ENCODE measurements around the gene GALNT13. TPM values are rescaled to one million over a fixed set of nuclear protein-coding genes. Genes with fewer than 3 reads are reported as not detected.
"Not testable (repeated sequence)": the region's sequence is repeated elsewhere in the genome, so short reads cannot be mapped to it uniquely, and the experiment has no call there.

GALNT13 gene
- total RNA-seq, 1 donor from 2014 or later, result 2.5 TPM

DNA sequence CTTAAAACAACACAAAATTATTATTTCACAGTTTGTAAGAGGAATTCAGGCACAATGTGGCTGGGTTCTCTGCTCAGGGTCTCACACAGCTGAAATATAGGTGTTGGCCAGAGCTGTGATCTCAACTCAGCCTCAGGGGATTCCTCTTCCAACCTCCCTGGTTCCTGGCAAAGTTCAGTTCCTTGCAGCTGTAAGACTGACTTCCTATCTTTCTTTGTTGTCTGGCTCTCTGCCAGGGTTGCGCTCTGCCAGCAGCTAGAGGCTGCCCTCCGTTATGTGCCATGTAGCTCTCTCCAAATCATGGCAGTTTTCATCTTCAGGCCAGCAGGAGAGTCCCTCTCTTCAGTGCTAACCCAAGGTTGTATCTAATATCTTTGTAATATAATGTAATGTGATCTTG is 554.3 kb downstream of the GALNT13 start:
- no peak for DNase-seq

GRCh38 chr2:154427453-154427852 is 555.7 kb downstream of the GALNT13 start:
- no peak for DNase-seq

GRCh38 chr2:154428022-154428421 is 556.3 kb downstream of the GALNT13 start:
- DNase-seq, result no peak

DNA sequence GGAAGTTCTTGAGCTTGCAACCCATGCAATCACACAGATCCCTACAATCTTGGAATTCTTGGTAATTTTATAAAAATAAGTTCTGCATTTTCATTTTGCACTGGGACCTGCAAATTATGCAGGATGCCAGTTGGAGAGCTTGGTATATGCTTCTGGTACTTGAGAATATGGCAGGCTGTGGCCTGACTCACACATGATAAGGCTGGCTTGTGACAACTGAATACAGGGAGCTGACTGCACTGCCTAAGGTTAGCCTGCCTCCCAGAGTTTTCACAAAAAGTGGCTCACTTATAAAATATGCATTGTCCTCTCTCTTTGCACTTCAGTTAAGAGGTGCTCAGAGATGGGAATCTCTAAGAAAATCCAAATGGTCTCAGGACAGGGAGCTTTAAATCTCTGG is 561.3 kb downstream of the GALNT13 start:
- DNase-seq, result no peak

GRCh38 chr2:154437104-154437503 is 565.4 kb downstream of the GALNT13 start:
- no peak for DNase-seq

GRCh38 chr2:154439156-154439555 is 567.4 kb downstream of the GALNT13 start:
- no peak for DNase-seq

DNA sequence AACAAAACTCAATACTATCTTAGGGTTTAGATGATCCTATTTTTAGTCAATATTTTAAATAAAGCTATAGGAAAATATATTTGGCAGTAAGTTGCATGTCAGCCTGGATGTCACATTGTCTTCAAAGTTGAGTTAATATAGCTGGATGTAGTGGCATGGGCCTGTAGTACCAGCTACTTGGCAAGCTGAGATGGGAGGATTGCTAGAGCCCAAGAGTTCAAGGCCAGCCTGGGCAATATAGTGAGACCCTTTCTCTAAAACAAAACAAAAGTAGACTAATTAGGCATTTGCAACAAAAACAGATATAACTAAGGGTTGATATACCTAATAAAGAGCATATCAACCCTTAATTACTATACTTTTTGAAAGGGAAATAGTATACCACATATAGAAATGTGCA is 572.2 kb downstream of the GALNT13 start:
- no peak for DNase-seq

GRCh38 chr2:154446324-154446723 is 574.6 kb downstream of the GALNT13 start:
- DNase-seq, result no peak

DNA sequence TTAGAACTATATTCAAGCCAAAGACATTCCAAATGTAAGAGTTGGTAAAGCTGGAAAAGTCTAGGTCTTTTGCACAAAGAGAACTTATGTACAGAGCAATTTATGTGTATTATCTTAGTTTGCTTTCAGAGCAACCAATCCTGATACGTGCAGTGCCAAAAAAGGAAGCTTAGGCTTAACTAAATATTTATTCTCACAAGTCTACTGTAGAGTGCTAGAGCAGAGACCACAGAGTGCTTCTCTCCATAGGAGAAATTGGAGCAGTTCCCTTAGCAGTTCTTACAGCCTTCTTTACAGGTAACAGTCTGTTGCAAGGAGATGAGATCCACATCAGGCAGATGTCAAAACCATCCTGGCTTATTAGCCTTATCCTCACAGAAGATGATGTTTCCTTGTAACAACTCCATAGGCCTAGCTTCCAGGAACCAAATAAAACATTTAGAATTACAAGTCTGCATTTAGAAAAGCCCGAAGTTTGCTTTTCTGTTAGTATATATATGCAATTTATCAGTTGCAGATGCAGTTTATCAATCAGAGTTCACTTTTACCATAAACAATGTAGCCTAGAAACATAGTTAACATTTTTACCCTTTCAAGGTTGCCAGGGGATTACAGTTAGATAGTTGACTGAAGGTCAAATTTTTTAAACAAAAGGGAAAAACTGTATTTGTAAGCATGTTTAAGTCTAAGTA is 576.2 kb downstream of the GALNT13 start:
- DNase-seq, result no peak

DNA sequence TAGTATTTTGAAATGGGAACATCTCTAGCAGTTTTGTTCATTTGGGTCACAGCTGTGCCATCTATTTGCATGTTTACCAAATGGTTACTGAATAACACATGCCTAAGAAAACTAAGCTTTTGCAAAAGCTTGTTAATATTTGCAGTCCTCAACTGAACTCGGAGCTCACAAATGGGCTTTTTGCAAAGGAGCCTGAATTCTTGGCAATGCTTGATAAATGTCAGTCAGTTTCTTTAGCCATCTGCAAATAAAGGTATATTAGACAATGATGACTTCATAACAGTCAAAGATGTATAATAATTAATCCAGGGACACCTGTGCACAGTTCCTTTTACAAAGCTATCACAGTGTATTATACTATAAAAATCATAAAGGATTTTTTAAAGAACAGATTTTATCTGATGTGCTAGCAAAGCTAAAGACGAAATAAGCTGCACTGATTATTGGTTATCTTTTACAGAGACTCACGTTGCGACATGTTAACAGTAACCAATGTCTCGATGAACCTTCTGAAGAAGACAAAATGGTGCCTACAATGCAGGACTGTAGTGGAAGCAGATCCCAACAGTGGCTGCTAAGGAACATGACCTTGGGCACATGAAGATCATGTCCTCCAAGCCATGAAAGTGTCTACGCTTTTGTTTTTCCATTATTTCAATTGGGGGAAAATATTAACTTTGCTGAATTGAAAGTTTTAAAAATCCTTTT is 578.4 kb downstream of the GALNT13 start:
- no peak for DNase-seq

DNA sequence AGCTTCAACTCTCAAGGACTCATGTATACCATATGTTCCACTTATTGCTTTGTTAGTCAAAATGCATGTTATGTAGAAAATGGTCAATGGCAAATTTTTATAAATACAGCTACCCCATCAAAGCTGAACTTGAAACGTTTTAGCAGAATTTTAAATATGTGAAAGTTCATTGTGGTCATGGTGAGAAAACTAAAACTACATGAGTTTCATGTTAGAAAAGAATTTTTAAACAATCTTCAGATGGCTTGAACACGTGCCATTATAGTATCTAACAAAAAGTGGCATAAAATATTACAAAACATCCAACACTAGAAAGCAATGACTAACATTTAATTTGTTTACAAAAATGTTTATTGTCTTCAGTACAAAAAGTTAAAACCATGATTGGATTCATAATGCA is 580.7 kb downstream of the GALNT13 start:
- DNase-seq, result no peak

GRCh38 chr2:154452906-154453493 is 581.3 kb downstream of the GALNT13 start:
- no peak for DNase-seq

GRCh38 chr2:154455166-154455565 is 583.4 kb downstream of the GALNT13 start:
- DNase-seq, result no peak

DNA sequence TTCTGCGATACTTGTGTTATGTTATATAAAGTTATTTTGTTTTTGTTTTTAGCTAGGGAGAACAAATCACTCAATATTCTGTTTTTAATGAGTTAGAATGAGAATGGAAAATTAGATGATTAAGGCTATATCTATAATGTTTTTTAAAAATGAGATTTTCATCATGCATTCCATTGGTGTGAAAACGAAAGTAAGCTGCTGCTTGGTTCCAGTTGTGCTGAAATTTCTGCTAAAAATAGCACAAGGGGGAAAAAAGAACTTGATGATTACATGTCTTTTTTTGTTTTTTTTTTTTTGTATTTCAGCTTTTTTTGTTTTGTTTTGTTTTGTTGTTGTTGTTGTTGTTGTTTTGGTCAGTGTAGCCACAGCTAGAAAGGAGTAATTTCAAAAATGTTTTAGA is 584.1 kb downstream of the GALNT13 start:
- peak; percentile 34 for DNase-seq

GRCh38 chr2:154457286-154457685 is 585.6 kb downstream of the GALNT13 start:
- no peak for DNase-seq

GRCh38 chr2:154459286-154459685 is 587.6 kb downstream of the GALNT13 start:
- no peak for DNase-seq

DNA sequence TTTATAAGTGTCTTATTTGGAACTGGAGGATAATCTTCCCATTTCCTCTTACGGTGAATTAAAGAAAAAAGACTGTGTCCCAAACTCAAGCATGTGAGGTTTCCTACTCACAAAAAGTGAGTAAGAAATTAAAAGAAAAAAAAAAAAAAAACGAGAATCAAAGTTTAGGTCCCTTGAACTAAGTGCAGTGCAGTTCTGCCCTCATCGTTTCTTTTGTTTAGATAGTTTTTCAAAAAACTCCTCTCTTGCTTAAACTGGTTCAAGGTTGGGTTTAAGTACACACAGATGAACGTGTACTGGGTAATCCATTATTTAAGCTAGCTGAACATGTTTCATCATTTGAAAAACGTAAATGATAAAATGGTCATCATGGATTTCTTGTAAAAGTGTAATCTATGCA is 590.9 kb downstream of the GALNT13 start:
- DNase-seq, result no peak

DNA sequence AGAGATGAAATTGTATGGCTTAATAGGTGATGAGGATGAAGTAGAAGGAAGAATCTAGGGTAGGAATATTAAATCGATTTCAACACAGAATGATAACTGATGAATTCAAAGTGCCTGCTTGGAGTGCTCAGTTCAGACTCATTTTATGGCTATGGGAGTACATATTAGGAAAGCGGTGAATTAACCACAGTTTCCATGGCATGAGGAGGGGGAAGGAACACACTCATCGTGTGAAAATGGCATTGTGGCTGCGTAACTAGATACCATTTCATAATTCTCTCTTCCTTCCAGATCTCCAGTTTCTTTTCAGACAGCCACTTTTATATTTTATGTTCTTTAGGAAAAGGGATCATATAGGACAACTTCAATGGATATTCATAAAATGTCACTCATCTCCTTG is 594.5 kb downstream of the GALNT13 start:
- DNase-seq, result no peak

- no peak for DNase-seq
These were observed 598.7 kb downstream of the GALNT13 start for GRCh38 chr2:154470376-154470775.

DNA sequence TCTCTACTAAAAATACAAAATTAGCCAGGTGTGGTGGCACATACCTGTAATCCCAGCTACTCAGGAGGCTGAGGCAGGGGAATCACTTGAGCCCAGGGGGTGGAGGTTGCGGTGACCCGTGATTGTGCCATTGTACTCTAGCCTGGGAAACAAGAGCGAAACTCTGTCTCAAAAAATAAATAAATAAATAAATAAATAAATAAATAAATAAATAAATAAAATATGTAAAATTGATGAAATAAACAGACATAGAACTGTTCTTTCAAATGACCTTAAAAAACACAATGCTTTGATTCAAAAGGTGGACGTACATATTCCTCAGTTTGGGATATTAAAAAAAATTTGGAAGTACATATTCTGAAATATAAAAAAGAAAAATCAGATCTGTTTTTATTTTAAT is 599.8 kb downstream of the GALNT13 start:
- DNase-seq, result not testable (repeated sequence)

- DNase-seq, result no peak
These were observed 605.6 kb downstream of the GALNT13 start for GRCh38 chr2:154477319-154477718.

- no peak for DNase-seq
These were observed 608.8 kb downstream of the GALNT13 start for GRCh38 chr2:154480521-154480920.

GRCh38 chr2:154481336-154481735 is 609.6 kb downstream of the GALNT13 start:
- DNase-seq, result no peak
